HEK293T (cell line): ENCODE results near the gene CYP20A1.
"Not testable (repeated sequence)": the region's sequence is repeated elsewhere in the genome, so short reads cannot be mapped to it uniquely, and the experiment has no call there.

Experiments
- CTCF ChIA-PET: fragments of 350-600 bp; formaldehyde crosslinking; extraction: SDS; loops from one replicate; lab custom pipeline; 2021; ENCODE audit warnings: antibody characterized with exemption, inconsistent platforms; lab: Yijun Ruan, JAX
- POLR2A ChIA-PET: fragments of 350-600 bp; formaldehyde crosslinking; extraction: SDS; loops from one replicate; lab custom pipeline; 2020; ENCODE audit warnings: antibody characterized with exemption, inconsistent platforms; lab: Yijun Ruan, JAX
- DNase-seq: peaks from one replicate; pipeline ENCODE4 v3.0.0; 2012; ENCODE audit warnings: mixed read lengths; ENCODE audit errors: extremely low spot score
- ARNT ChIP-seq: fragments of 450-650 bp; IDR thresholded peaks from 2 replicates; pipeline ENCODE4 v1.6.1; 2017; ENCODE audit warnings: mild to moderate bottlenecking
- BHLHE40 ChIP-seq: fragments of 450-650 bp; IDR thresholded peaks from 2 replicates; pipeline ENCODE4 v1.6.1; 2016; ENCODE audit warnings: mild to moderate bottlenecking, moderate library complexity, borderline replicate concordance
- CTBP1 ChIP-seq: fragments of 450-650 bp; IDR thresholded peaks from 2 replicates; pipeline ENCODE4 v1.6.1; 2016; ENCODE audit warnings: borderline replicate concordance
- ELF4 ChIP-seq: fragments of 450-650 bp; IDR thresholded peaks from 2 replicates; pipeline ENCODE4 v1.6.1; 2017; ENCODE audit warnings: antibody characterized with exemption
- FOXA1 ChIP-seq: fragments of 450-650 bp; IDR thresholded peaks from 2 replicates; pipeline ENCODE4 v1.6.1; 2016; ENCODE audit warnings: mild to moderate bottlenecking
- FOXK2 ChIP-seq: fragments of 450-650 bp; IDR thresholded peaks from 2 replicates; pipeline ENCODE4 v1.6.1; 2016; ENCODE audit warnings: mild to moderate bottlenecking
- FOXM1 ChIP-seq: fragments of 450-650 bp; IDR thresholded peaks from 2 replicates; pipeline ENCODE4 v1.6.1; 2017; ENCODE audit warnings: mild to moderate bottlenecking, borderline replicate concordance
- HDGF ChIP-seq: fragments of 450-650 bp; IDR thresholded peaks from 2 replicates; pipeline ENCODE4 v1.6.1; 2017; ENCODE audit warnings: antibody characterized with exemption, borderline replicate concordance
- L3MBTL2 ChIP-seq: fragments of 450-650 bp; conservative IDR thresholded peaks from 2 replicates; pipeline ENCODE4 v1.6.1; 2016; ENCODE audit warnings: mild to moderate bottlenecking
- LEF1 ChIP-seq: fragments of 450-650 bp; IDR thresholded peaks from 2 replicates; pipeline ENCODE4 v1.6.1; 2017; ENCODE audit warnings: mild to moderate bottlenecking, borderline replicate concordance
- NFRKB ChIP-seq: fragments of 450-650 bp; IDR thresholded peaks from 2 replicates; pipeline ENCODE4 v1.6.1; 2016; ENCODE audit warnings: mild to moderate bottlenecking, moderate library complexity
- PKNOX1 ChIP-seq: fragments of 450-650 bp; IDR thresholded peaks from 2 replicates; pipeline ENCODE4 v1.6.1; 2016
- SP1 ChIP-seq: fragments of 450-650 bp; IDR thresholded peaks from 2 replicates; pipeline ENCODE4 v1.6.1; 2017
- SUZ12 ChIP-seq: fragments of 450-650 bp; IDR thresholded peaks from 2 replicates; pipeline ENCODE4 v1.6.1; 2016; ENCODE audit warnings: mild to moderate bottlenecking
- TARDBP ChIP-seq: fragments of 450-650 bp; IDR thresholded peaks from 2 replicates; pipeline ENCODE4 v1.6.1; 2016
- ZNF384 ChIP-seq: fragments of 450-650 bp; IDR thresholded peaks from 2 replicates; pipeline ENCODE4 v1.6.1; 2016

Gene CYP20A1

GRCh38 chr2:203242518-203242917 is 3.7 kb downstream of the CYP20A1 start:
- DNase-seq, result no peak
- TF ChIP-seq CTBP1, result no peak
- no peak for TF ChIP-seq FOXM1
- no peak for TF ChIP-seq SP1
- no peak for TF ChIP-seq ELF4
- TF ChIP-seq ARNT, result no peak
- no peak for TF ChIP-seq FOXA1
- no peak for TF ChIP-seq PKNOX1
- no peak for TF ChIP-seq SUZ12
- TF ChIP-seq NFRKB, result no peak
- no peak for TF ChIP-seq LEF1
- TF ChIP-seq ZNF384, result no peak
- no peak for TF ChIP-seq BHLHE40
- no peak for TF ChIP-seq HDGF
- TF ChIP-seq L3MBTL2, result no peak
- POLR2A ChIA-PET, result no interaction called here
- CTCF ChIA-PET, result no interaction called here

- DNase-seq, result no peak
- TF ChIP-seq HDGF, result no peak
- TF ChIP-seq NFRKB, result no peak
- no peak for TF ChIP-seq ELF4
- no peak for TF ChIP-seq FOXK2
- TF ChIP-seq CTBP1, result no peak
- no peak for TF ChIP-seq LEF1
- no peak for TF ChIP-seq BHLHE40
- no peak for TF ChIP-seq FOXM1
- no peak for TF ChIP-seq ZNF384
- TF ChIP-seq ARNT, result no peak
- TF ChIP-seq TARDBP, result no peak
- no peak for TF ChIP-seq PKNOX1
- TF ChIP-seq SP1, result no peak
- TF ChIP-seq SUZ12, result no peak
- no peak for TF ChIP-seq L3MBTL2
- ChIA-PET POLR2A (no interaction called here), CTCF (no interaction called here)
Observed at GRCh38 chr2:203246646-203247045, 7.8 kb downstream of the CYP20A1 start.

GRCh38 chr2:203252818-203253217 is 14.0 kb downstream of the CYP20A1 start:
- ChIA-PET CTCF (no interaction called here), POLR2A (no interaction called here)
- TF ChIP-seq FOXM1, result no peak
- TF ChIP-seq NFRKB, result no peak
- TF ChIP-seq PKNOX1, result no peak
- DNase-seq, result no peak

- POLR2A ChIA-PET, DNase-seq, CTCF ChIA-PET: not testable (repeated sequence)
- peak; percentile 14; the same call in 1 of the 2 replicates for TF ChIP-seq PKNOX1
Observed at GRCh38 chr2:203253422-203254095, 14.7 kb downstream of the CYP20A1 start.

- CTCF ChIA-PET, result interaction anchor here (0.6 kb wide), 1 partner anchor 79 kb away, joined by 3 read pairs; no protein-coding TSS in a partner anchor
- no peak for DNase-seq
- TF ChIP-seq SUZ12, result no peak
- TF ChIP-seq TARDBP, result no peak
- TF ChIP-seq CTBP1, result no peak
- no peak for TF ChIP-seq HDGF
- no peak for TF ChIP-seq SP1
- TF ChIP-seq NFRKB, result no peak
- no peak for TF ChIP-seq L3MBTL2
- TF ChIP-seq FOXA1, result no peak
- TF ChIP-seq ARNT, result no peak
- no peak for TF ChIP-seq LEF1
- no peak for TF ChIP-seq PKNOX1
- no peak for TF ChIP-seq ELF4
- TF ChIP-seq ZNF384, result no peak
- no peak for TF ChIP-seq FOXM1
- TF ChIP-seq BHLHE40, result no peak
- no peak for TF ChIP-seq FOXK2
- POLR2A ChIA-PET, result interaction anchor here (2.1 kb wide), 1 partner anchor 22 kb away, joined by 7 read pairs; the partner anchor contains the start of gene CYP20A1
Observed at GRCh38 chr2:203261326-203262159, 22.7 kb downstream of the CYP20A1 start.
